Effector memory CD4-positive, alpha-beta T cell (primary cell): Measurements from ENCODE around the gene SCRT2.

Experiments
- DNase-seq, 3 donors: peaks; one replicate each; pipeline ENCODE4 v3.0.0-alpha.2; 2020
- H3K27ac ChIP-seq: 2 replicates; pipeline ENCODE4 v1.7.0; 2013; ENCODE audit warnings: mild to moderate bottlenecking, low read length, moderate library complexity; ENCODE audit not compliant: insufficient read depth, poor library complexity, severe bottlenecking
- H3K27me3 ChIP-seq: replicated peaks from 2 replicates; pipeline ENCODE4 v1.7.0; 2013; ENCODE audit warnings: mild to moderate bottlenecking, low read length; ENCODE audit not compliant: insufficient read depth, control insufficient read depth, poor library complexity, severe bottlenecking
- H3K36me3 ChIP-seq: 2 replicates; pipeline ENCODE4 v1.7.0; 2013; ENCODE audit warnings: mild to moderate bottlenecking, low read length, moderate library complexity; ENCODE audit not compliant: control insufficient read depth, insufficient read depth
- H3K4me1 ChIP-seq: 2 replicates; pipeline ENCODE4 v1.7.0; 2013; ENCODE audit warnings: low read length, mild to moderate bottlenecking; ENCODE audit not compliant: control insufficient read depth, insufficient read depth, poor library complexity, severe bottlenecking
- H3K4me3 ChIP-seq: 2 replicates; pipeline ENCODE4 v1.7.0; 2013; ENCODE audit warnings: low read length, low read depth, mild to moderate bottlenecking; ENCODE audit not compliant: insufficient read depth, poor library complexity, severe bottlenecking
- H3K9me3 ChIP-seq: 2 replicates; pipeline ENCODE4 v1.7.0; 2013; ENCODE audit warnings: mild to moderate bottlenecking, low read length, moderate library complexity; ENCODE audit not compliant: control insufficient read depth

The SCRT2 gene

DNA sequence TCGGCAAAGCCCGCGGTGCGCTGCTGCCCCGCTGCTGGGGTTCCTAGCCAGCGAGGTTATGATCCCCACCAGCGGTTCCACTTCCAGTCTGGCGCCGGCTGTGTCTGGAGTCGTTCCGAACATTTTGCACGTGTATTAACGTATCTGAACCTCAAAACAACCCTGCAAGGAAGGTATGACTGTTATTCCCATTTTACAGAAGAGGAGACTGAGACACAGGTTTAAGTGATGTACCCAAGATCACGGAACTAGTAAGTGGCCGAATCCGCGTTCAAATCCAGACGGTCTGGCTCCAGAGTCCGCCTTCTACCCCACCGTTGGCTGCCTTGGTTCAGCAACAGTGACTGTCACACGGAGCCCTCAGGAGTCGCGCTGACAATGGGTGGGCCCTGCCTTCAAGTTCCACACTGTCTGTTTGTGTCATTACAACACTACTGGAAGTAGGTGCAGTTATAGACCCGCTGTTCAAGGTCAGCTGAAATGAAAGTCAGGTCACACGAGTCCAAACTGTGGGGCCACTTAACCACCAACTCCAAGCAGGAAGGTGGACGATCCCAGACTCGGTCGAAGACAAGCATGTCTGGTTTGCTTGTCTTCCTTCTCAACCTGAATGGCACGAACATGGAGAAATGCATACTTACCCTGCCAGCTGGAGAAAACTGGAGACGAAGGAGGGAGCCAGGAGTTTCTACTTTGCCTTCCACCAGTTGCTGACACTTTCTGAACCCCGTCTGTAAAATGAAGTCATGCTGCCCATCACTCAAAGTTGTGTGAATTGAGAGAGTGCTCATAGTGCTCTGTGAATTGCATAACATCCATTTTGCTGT, 21.8 kb downstream of the SCRT2 start:
- H3K36me3 ChIP-seq: no peaks in the 10 kb centered on the region
- H3K27me3 ChIP-seq: no peaks in the 10 kb centered on the region
- peak overlapping the region; percentile 58 for H3K4me3 ChIP-seq
- H3K9me3 ChIP-seq: no peaks in the 10 kb centered on the region
- H3K4me1 ChIP-seq: peaks cover 20% of the 10 kb centered on the region
- DNase-seq: no peak
- peak overlapping the region; percentile 52 for H3K27ac ChIP-seq

GRCh38 chr20:653110-653589, 22.5 kb downstream of the SCRT2 start, which contains the start of gene SRXN1:
Gene SRXN1 (minus strand): TSS chr20:653200. CDS start chr20:653185, 15 bp downstream.
- H3K4me3 ChIP-seq: peak within 1 kb of the TSS; percentile 68
- no peaks in the 10 kb centered on the region for H3K9me3 ChIP-seq
- H3K4me1 ChIP-seq: peaks cover 20% of the 10 kb centered on the region
- H3K27me3 ChIP-seq: no peaks in the 10 kb centered on the region
- H3K27ac ChIP-seq: peak within 1 kb of the TSS; percentile 52
- peaks cover 4% of the 10 kb centered on the region for H3K36me3 ChIP-seq
- DNase-seq: peak; percentile 63 to 70 (median 65)

GRCh38 chr20:652615-653109, 22.9 kb downstream of the SCRT2 start:
- peak overlapping the region; percentile 68 for H3K4me3 ChIP-seq
- DNase-seq: no peak
- peak overlapping the region; percentile 15 for H3K27ac ChIP-seq
- H3K27me3 ChIP-seq: no peaks in the 10 kb centered on the region
- peaks cover 20% of the 10 kb centered on the region for H3K4me1 ChIP-seq
- no peaks in the 10 kb centered on the region for H3K9me3 ChIP-seq
- H3K36me3 ChIP-seq: peaks cover 5% of the 10 kb centered on the region

- Histone ChIP-seq H3K27ac (peak overlapping the region; percentile 7), H3K27me3 (no peaks in the 10 kb centered on the region)
Observed at GRCh38 chr20:651713-652614, 23.6 kb downstream of the SCRT2 start.

GRCh38 chr20:650954-651353, 24.6 kb downstream of the SCRT2 start:
- no peaks in the 10 kb centered on the region for H3K27me3 ChIP-seq
- H3K4me1 ChIP-seq: peaks cover 20% of the 10 kb centered on the region
- H3K9me3 ChIP-seq: no peaks in the 10 kb centered on the region
- DNase-seq: no peak
- H3K4me3 ChIP-seq: no peak overlapping the region
- peaks cover 5% of the 10 kb centered on the region for H3K36me3 ChIP-seq
- no peak overlapping the region for H3K27ac ChIP-seq

More at GRCh38 chr20:651713-652614, 23.6 kb downstream of the SCRT2 start:
- no peak for DNase-seq
- peak overlapping the region; percentile 68 for H3K4me3 ChIP-seq
- peaks cover 5% of the 10 kb centered on the region for H3K36me3 ChIP-seq
- peaks cover 20% of the 10 kb centered on the region for H3K4me1 ChIP-seq
- H3K9me3 ChIP-seq: no peaks in the 10 kb centered on the region

GRCh38 chr20:650281-650680, 25.3 kb downstream of the SCRT2 start:
- no peak for DNase-seq
- Histone ChIP-seq H3K36me3 (peaks cover 5% of the 10 kb centered on the region), H3K4me3 (no peak overlapping the region), H3K9me3 (no peaks in the 10 kb centered on the region), H3K4me1 (peaks cover 24% of the 10 kb centered on the region), H3K27ac (no peak overlapping the region), H3K27me3 (no peaks in the 10 kb centered on the region)

DNA sequence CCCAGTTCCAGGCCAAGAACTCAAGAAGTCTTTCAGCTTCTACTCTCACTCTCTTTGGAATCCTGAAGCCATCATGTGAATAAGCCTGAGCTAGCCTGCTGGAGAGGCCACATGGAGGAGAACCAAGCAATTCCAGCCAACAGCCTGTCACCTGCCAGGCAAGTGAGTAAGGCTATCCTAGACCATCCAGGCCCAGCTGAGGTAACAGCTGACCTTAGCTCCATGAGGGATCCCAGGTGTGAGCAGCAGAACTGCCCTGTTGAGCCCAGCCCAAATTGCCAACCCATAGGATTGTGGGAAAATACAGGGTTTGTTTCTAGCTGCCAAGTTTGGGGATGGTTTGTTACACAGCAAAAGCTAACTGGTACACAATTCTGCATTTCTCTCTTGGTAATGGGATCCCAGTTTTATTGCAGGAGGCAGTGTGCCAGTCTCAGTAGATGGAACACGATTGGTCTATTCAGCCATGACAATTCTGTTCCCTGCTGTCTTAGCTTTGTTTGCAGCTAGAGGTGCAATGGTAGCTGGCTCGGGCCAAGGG, 28.1 kb downstream of the SCRT2 start:
- Histone ChIP-seq H3K27ac (no peak overlapping the region), H3K4me3 (no peak overlapping the region), H3K36me3 (peaks cover 5% of the 10 kb centered on the region), H3K9me3 (no peaks in the 10 kb centered on the region), H3K4me1 (peaks cover 16% of the 10 kb centered on the region), H3K27me3 (peaks cover 10% of the 10 kb centered on the region)
- DNase-seq: no peak

DNA sequence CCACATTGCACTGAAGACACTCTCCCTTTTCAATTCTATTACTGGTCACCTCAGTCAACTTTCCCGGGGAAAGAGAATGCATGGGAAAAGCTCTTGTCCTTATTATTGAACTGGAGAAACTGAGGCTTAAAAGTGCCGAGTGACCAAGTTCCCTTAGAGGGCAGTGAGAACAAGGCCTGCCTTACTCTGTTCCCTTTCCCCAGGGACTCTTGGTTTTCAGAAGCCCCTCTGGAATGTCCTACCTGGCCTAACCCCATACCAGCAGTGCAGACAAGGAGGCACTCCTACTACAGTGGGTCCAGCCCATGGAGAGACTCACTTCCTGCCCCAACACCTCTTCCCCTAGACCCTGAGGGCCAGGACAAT, 28.8 kb downstream of the SCRT2 start:
- Histone ChIP-seq H3K27ac (no peak overlapping the region), H3K4me1 (peaks cover 13% of the 10 kb centered on the region), H3K27me3 (peaks cover 13% of the 10 kb centered on the region), H3K9me3 (no peaks in the 10 kb centered on the region), H3K36me3 (peaks cover 5% of the 10 kb centered on the region), H3K4me3 (no peak overlapping the region)
- no peak for DNase-seq

- H3K4me3 ChIP-seq: no peak overlapping the region
- no peak overlapping the region for H3K27ac ChIP-seq
- no peaks in the 10 kb centered on the region for H3K9me3 ChIP-seq
- peaks cover 5% of the 10 kb centered on the region for H3K36me3 ChIP-seq
- H3K4me1 ChIP-seq: peaks cover 9% of the 10 kb centered on the region
- no peak for DNase-seq
- peaks cover 13% of the 10 kb centered on the region for H3K27me3 ChIP-seq
Observed at GRCh38 chr20:646107-646867, 29.3 kb downstream of the SCRT2 start.
